Medulla oblongata (tissue), 1 donor: ENCODE data around the gene NELL1.
"Not testable (repeated sequence)": the region's sequence is repeated elsewhere in the genome, so short reads cannot be mapped to it uniquely, and the experiment has no call there.

Experiments used
- DNase-seq: peaks from one replicate; pipeline ENCODE4 v3.0.0-alpha.2; 2015; ENCODE audit errors: extremely low spot score

Gene NELL1

GRCh38 chr11:20762980-20763379 lies 93.6 kb downstream of the NELL1 start:
- DNase-seq: no peak

DNA sequence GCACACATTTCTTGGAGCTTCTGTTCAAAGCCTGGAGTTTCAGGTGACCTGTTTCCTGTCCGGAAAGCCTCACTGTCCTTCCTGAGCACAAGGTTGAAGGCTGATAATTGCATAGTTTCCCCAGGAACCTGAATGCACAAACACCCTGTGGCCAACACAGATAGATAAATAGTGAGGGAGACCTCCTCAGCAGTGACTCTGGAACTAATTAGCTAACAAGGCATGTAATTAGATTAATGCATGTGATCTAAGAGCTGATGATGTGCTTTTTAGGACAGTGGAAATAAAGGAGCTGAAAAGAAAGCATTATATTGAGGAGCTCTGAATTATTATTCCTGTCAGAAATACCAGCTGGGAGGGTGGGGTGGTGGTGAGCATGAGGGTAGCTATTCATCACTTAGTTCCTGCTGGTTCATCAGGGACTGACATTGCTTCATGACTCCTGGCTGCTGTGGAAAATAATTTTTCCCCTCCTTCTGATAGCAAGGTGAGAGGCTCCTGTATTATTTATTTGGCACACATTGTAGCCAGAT lies 101.1 kb downstream of the NELL1 start:
- no peak for DNase-seq

DNA sequence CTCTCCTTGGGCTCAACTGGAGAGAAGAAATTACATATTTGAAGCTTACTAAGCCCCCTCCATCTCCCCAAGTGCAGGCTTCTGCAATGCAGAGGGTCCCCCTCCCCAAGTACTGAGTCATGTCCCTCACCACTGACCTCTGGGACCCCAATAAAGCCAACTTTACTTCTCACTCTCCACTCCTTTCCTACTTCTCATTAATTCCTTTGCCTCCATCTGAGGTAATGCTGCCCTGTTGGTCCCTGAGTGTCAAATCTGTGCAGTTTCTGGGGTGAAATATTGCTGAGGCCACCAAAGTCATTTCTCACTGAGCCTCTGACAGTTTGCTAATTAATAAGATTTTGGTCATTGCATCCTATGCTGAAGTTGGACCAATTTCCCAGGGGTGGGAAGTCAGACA lies 101.6 kb downstream of the NELL1 start:
- DNase-seq: no peak

DNA sequence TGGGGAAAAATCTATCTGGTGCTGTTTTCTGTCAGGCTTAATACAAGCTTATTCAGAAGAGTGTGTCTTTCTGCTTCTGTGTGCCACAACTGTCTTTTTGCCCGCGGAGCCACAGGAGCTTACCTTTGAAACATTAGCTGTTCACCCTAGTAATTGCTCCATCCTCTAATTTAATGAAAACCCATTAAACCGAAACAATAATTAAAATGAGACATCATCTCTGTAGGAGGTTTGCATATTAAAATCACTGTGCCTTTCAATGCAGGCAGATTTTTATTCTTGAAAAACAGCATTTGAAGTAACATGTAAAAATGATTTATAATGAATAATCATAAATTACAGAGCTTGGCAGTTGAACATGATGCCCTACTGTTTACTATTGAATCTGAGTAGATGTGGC lies 102.3 kb downstream of the NELL1 start:
- DNase-seq: no peak

DNA sequence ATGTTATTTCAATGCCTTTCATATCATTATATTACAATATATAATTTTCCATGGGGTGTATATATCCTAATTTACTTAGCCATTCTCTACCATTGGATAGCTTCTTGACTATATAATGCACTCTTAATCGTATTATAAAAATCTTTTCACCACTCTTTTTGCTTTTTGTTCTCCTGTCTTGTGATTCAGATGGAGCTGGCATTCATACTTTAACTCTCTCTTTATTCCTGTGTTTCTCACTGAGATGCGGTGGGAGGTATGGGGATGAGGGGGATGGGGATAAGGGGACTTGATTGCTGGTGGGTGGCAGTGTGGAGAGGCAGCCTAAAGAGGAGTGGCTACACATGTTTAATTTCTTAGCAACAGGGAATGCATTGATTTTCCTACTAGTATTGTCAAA lies 105.9 kb downstream of the NELL1 start:
- DNase-seq: no peak

GRCh38 chr11:20782775-20783174 lies 113.4 kb downstream of the NELL1 start:
- no peak for DNase-seq

GRCh38 chr11:20783220-20783619 lies 113.8 kb downstream of the NELL1 start:
- DNase-seq: no peak

DNA sequence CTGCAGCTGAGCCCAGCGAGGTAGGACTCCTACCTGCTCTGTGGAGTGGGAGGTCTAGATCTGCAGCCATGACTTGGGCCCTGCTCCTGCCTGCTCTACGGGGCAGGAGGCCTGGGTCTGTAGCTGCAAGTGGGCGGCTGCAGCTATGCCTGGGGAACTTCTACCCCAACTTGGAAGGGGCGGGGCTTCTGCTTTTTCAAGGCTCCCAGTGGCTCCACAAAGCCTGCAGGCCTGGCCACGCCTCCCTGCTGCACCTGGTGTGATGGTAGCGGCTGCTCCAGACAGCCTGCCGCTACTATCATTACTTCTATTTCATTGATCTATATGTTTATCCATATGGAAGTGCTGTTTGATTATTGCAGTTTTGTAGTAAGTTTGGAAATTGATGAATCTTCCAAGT lies 121.2 kb downstream of the NELL1 start:
- DNase-seq: no peak

GRCh38 chr11:20795005-20795404 lies 125.6 kb downstream of the NELL1 start:
- no peak for DNase-seq

DNA sequence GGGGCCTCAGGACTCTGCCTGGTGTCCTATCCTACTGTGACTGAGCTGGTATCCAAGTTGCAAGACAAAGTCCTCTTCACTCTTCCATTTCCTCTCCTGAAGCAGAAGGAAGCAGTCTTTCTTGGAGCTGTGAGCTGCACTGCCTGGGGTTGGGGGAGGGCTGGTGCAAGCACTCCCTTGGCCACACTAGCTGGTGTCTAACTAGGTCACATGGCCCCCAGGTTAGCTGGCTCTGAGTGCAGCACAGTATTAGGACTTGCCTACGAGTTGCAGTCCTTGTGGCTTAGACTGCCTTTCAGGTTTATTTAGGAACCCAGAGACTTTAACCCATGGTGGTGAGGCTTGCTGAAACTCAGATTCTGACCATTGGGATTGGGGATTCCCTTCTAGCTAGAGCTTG lies 138.9 kb downstream of the NELL1 start:
- DNase-seq: no peak

DNA sequence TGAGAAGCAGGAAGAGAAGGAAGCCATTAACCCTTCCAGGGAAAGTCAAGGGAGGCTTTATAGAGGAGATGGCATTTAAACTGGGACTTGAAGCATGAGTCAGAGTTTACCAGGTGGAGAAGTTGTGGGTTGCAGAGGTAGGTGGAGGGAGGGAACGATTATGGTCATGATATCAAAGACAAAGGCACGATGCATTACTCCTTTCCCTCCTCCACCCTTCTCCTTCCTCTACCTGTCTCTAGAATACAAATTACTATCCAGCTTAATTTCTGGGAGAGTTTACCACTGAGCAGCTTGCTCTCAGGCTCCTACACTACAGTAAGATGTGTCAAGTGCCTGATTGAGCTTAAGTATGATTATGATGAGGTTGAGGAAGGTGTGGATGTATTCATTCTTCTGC lies 151.7 kb downstream of the NELL1 start:
- DNase-seq: no peak

DNA sequence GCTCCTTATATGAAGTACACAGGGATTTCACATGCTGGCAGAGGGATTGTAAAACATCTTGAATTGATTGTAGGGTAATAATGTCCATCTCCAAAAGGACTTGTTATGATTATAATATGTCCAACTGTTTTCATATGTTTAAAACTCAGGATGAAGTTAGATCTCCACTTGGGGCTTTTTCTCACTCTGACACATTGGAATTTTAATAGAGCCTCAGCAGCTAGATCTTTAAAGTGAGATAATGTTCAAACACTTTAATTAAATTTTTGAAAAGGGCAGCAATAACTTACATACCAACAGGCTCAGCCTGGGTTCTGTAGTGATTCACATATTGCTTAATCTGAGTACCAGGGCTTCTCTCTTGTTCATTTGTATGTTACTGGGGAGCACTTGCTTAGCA lies 152.1 kb downstream of the NELL1 start:
- no peak for DNase-seq

DNA sequence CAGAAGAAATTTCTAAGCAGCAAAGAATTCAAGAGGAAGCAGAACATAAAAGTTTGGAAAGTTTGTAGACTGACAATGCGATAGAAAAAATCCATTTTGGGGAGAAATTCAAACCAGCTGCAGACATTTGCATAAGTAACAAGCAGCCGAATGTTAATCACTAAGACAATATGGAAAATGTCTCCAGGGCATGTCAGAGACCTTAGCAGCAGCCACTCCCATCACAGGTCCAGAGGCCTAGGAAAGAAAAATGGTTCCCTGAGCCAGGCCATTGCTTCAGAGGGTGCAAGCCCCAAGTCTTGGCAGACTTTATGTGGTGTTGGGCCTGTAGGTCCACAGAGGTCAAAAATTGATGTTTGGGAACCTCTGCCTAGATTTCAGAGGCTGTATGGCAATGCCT lies 155.4 kb downstream of the NELL1 start:
- DNase-seq: no peak

- no peak for DNase-seq
Observed at GRCh38 chr11:20835561-20835960, 166.2 kb downstream of the NELL1 start.

DNA sequence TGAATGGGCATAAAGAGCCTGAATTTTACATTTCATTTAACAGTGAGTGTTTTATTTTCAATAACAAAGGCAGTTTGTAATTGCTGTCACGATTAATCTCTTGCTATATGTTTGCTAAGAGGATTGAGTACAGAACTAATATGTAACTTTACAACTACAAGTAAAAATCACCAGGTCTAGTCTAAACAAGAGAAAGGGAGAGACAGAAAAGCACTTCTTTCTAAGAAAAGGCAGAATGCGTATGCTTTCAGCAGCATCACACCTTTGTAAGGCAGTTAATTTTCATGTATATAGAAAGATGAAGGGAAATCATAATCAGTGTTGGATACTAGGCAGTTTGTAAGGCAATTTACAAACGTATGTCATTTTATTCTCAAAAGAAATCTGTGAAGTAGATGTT lies 169.8 kb downstream of the NELL1 start:
- DNase-seq: no peak

GRCh38 chr11:20840341-20840740 lies 171.0 kb downstream of the NELL1 start:
- DNase-seq: no peak

- no peak for DNase-seq
Observed at GRCh38 chr11:20844216-20844615, 174.8 kb downstream of the NELL1 start.

DNA sequence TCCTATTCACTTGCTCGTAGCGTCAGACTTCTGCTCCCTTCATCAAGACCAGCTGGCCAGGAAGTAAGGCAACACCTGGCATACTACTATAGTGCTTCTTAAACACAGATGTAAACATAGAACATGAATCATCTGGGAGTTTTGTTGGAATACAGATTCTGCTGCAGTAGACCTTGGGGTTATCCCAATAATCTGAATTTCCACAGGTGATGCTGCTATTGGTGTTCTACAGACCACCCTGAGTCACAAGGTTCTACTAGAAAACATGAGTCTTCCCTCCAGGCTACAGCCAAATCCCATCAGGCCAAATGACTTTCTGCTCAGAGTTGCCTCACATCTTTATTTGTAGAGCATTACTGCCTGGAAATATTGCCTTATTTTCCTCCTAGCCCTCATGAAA lies 175.2 kb downstream of the NELL1 start:
- DNase-seq: no peak

DNA sequence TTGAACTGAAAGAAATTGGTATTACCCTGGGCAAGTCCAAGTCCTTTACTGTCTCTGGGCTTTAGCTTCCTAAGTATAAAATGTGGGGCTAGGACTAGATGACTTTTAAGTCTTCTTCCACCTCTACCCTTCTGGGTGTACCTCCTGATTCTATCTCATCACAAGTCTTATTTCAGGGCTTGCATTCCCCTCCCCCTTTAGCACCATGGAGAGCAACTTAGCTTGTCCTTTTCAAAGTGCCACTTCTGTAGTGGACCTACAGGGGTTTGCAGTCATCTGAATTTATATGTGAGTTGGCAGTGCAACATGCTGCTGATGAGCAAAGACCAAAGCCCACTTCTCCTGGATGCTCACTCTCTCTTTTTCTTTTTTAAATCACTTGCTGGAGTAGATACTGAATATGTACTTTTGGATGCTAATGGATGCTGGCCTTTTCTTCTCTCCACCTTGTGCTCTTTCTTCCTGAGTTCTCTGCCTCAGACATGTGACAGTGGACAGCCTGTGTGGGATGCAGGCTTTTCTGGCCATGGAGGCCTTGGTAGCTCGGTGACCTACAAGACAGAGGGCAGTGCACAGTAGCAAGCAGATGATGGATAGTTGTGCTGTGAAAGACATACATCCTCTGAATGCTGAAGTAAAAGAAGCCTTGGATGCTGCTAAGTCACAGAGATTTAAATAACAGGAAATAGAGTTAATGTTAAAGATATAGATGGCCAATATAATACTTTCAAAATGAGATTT lies 185.0 kb downstream of the NELL1 start:
- DNase-seq: no peak

- no peak for DNase-seq
Observed at GRCh38 chr11:20861322-20861721, 191.9 kb downstream of the NELL1 start.

- not testable (repeated sequence) for DNase-seq
Observed at GRCh38 chr11:20862263-20862662, 192.9 kb downstream of the NELL1 start.

GRCh38 chr11:20864628-20865027 lies 195.2 kb downstream of the NELL1 start:
- no peak for DNase-seq

DNA sequence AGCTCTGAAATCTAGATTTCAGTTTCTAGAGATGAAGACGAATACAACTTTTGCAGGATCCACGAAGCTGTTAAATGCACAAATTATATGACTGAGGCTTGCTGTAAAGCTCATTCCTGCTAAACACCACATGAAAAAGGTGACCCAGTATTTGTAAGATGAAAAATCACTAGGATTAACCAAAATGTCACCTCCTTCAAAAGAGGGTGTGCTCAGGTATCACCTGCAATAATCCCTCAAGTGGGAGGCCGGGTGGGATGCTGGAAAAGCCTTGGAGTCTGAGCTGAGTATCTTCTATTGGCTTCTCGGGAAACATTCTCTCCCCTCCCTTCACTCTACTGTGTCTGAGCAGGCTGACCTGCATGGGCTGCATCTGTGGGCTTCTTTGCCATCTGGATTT lies 195.8 kb downstream of the NELL1 start:
- no peak for DNase-seq

- DNase-seq: no peak
Observed at GRCh38 chr11:20869123-20869522, 199.7 kb downstream of the NELL1 start.
